ENCODE data around the gene KIF3C. TPM values are rescaled to one million over a fixed set of nuclear protein-coding genes. Genes with fewer than 3 reads are reported as not detected.

The KIF3C gene
- total and polyA plus RNA-seq, 2 of the 4 experiments (the other 2 are of a cell fraction), result 8.3 to 15.4 TPM

DNA sequence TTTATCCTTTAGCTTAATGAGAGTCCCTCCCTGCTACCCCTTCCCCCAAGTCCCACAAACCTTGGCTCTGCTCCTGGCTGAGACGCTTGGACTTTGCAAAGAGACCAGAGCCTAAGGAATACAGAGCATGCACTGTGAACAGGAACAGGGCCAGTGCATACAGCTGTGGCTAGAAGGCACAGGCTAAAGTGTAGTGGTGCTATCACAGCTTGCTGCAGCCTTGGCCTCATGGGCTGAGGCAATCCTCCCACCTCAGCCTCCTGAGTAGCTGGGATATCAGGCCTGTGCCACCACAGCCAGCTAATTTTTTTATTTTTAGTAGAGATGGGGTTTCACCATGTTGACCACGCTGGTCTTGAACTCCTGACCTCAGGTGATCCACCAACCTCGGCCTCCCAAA is 64.5 kb downstream of the KIF3C start:
- ChIA-PET POLR2A (ENCODE audit: unreplicated experiment) (no interaction called here), CTCF (no interaction called here)
- no TSS peak for BruUV-seq (replicated peaks)
- dilution Hi-C loops (cut with HindIII; ENCODE audit: low sequenced_read_pairs, unreplicated experiment) (no loop called here), intact Hi-C loops (cut with micrococcal nuclease) (no loop called here), in situ Hi-C loops (cut with MboI; ENCODE audit: low sequenced_read_pairs) (no loop called here)
- Histone ChIP-seq H3K36me3 (ENCODE audit: control insufficient read depth, insufficient read depth, low read length) (no peaks in the 10 kb centered on the region), H3K56ac (ENCODE audit: extremely low read depth, insufficient read depth, low read length) (no peak overlapping the region), H3K27ac (ENCODE audit: insufficient read depth, low read length) (no peak overlapping the region), H3K79me1 (ENCODE audit: low read depth in 1 of 2, low read length in 2 of 2) (no peaks in the 10 kb centered on the region), H2BK20ac (ENCODE audit: low read depth, low read length) (no peak overlapping the region), H3K14ac (replicated peaks; ENCODE audit: low read depth, low read length) (no peak overlapping the region), H4K20me1 (ENCODE audit: insufficient read depth, low read length) (0 out of 2 replicates have a peak, but pooled peaks cover 3% of the 10 kb centered on the region), H3K9ac (ENCODE audit: low read depth, low read length) (no peak overlapping the region), H2BK5ac (ENCODE audit: low read depth, low read length, poor library complexity, severe bottlenecking) (no peak overlapping the region), H3K9me3 (ENCODE audit: control insufficient read depth, insufficient read depth, low read length) (no peaks in the 10 kb centered on the region), H3K9me1 (ENCODE audit: insufficient read depth, low read length) (no peaks in the 10 kb centered on the region), H3K4me3 (ENCODE audit: insufficient read depth, low read depth, low read length) (no peak overlapping the region), H3K27me3 (ENCODE audit: control insufficient read depth, insufficient read depth, low read length) (peaks cover 9% of the 10 kb centered on the region), H3K4ac (ENCODE audit: low read depth, low read length) (no peak overlapping the region), H2BK15ac (ENCODE audit: low read depth, low read length) (no peak overlapping the region), H4K8ac (ENCODE audit: low read depth in 2 of 2, low read length in 2 of 2) (no peak overlapping the region), H4K91ac (ENCODE audit: insufficient read depth, low read depth, low read length) (no peak overlapping the region), H3K4me2 (ENCODE audit: low read depth, low read length) (no peak overlapping the region), H3K23ac (ENCODE audit: low read depth, low read length) (no peak overlapping the region), H2BK120ac (ENCODE audit: low read depth, low read length) (no peak overlapping the region), H2AK9ac (replicated peaks; ENCODE audit: low read depth, low read length, poor library complexity) (no peak overlapping the region), H3K18ac (ENCODE audit: low read depth, low read length) (no peak overlapping the region), H2AFZ (replicated peaks; ENCODE audit: low read length, poor library complexity) (no peak overlapping the region), H3K4me1 (ENCODE audit: control insufficient read depth, insufficient read depth, low read length) (peaks cover under 1% of the 10 kb centered on the region; the same call in 1 of the 2 replicates), H2AK5ac (ENCODE audit: low read depth, low read length) (no peak overlapping the region), H4K5ac (ENCODE audit: low read depth, low read length) (no peak overlapping the region)
- DNase-seq, result no peak
- no CpG with 5 or more reads among the region's 3 CpGs for whole genome bisulfite sequencing, 2 experiments (ENCODE audit: extremely low coverage in 2 of 2, insufficient read length in 1 of 2)
- ATAC-seq (ENCODE audit: low read depth), result no peak
- TF ChIP-seq CHD1 (IDR thresholded peaks at IDR 0.05; ENCODE audit: low read depth, low read length) (no peak), BHLHE40 (IDR thresholded peaks at IDR 0.05; ENCODE audit: low read depth, low read length) (no peak), SMC3 (IDR thresholded peaks at IDR 0.05; ENCODE audit: low read depth, low read length) (no peak), RCOR1 (IDR thresholded peaks at IDR 0.05; ENCODE audit: insufficient replicate concordance, low read length) (no peak), POLR2A (IDR thresholded peaks at IDR 0.05; ENCODE audit: low read depth, low read length) (no peak), RAD21 (IDR thresholded peaks at IDR 0.05; ENCODE audit: low read length) (no peak), MAFK (IDR thresholded peaks at IDR 0.05; ENCODE audit: low read depth, low read length) (no peak), FOS (IDR thresholded peaks at IDR 0.05; ENCODE audit: low read depth, low read length) (no peak), MXI1 (IDR thresholded peaks at IDR 0.05; ENCODE audit: borderline replicate concordance, low read depth, low read length) (no peak), NFE2L2 (IDR thresholded peaks at IDR 0.05; ENCODE audit: low read depth, low read length) (no peak)
- TF ChIP-seq, protein P1, sequence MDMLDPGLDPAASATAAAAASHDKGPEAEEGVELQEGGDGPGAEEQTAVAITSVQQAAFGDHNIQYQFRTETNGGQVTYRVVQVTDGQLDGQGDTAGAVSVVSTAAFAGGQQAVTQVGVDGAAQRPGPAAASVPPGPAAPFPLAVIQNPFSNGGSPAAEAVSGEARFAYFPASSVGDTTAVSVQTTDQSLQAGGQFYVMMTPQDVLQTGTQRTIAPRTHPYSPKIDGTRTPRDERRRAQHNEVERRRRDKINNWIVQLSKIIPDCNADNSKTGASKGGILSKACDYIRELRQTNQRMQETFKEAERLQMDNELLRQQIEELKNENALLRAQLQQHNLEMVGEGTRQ (IDR thresholded peaks at IDR 0.05; ENCODE audit: low read depth, low read length), result no peak
- TF ChIP-seq, protein P2, sequence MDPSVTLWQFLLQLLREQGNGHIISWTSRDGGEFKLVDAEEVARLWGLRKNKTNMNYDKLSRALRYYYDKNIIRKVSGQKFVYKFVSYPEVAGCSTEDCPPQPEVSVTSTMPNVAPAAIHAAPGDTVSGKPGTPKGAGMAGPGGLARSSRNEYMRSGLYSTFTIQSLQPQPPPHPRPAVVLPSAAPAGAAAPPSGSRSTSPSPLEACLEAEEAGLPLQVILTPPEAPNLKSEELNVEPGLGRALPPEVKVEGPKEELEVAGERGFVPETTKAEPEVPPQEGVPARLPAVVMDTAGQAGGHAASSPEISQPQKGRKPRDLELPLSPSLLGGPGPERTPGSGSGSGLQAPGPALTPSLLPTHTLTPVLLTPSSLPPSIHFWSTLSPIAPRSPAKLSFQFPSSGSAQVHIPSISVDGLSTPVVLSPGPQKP (IDR thresholded peaks at IDR 0.05; ENCODE audit: borderline replicate concordance, low read depth, low read length), result no peak
- TF ChIP-seq, protein P3, sequence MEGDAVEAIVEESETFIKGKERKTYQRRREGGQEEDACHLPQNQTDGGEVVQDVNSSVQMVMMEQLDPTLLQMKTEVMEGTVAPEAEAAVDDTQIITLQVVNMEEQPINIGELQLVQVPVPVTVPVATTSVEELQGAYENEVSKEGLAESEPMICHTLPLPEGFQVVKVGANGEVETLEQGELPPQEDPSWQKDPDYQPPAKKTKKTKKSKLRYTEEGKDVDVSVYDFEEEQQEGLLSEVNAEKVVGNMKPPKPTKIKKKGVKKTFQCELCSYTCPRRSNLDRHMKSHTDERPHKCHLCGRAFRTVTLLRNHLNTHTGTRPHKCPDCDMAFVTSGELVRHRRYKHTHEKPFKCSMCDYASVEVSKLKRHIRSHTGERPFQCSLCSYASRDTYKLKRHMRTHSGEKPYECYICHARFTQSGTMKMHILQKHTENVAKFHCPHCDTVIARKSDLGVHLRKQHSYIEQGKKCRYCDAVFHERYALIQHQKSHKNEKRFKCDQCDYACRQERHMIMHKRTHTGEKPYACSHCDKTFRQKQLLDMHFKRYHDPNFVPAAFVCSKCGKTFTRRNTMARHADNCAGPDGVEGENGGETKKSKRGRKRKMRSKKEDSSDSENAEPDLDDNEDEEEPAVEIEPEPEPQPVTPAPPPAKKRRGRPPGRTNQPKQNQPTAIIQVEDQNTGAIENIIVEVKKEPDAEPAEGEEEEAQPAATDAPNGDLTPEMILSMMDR (conservative IDR thresholded peaks at IDR 0.05; ENCODE audit: low read depth, low read length), result no peak

Data from IMR-90 (cell line).